ENCODE results near the gene CDH22. TPM values are rescaled to one million over a fixed set of nuclear protein-coding genes. Genes with fewer than 3 reads are reported as not detected.

The CDH22 gene
- total and polyA plus RNA-seq, 2 donors from 2014 or later = 0.19 to 1.6 TPM

DNA sequence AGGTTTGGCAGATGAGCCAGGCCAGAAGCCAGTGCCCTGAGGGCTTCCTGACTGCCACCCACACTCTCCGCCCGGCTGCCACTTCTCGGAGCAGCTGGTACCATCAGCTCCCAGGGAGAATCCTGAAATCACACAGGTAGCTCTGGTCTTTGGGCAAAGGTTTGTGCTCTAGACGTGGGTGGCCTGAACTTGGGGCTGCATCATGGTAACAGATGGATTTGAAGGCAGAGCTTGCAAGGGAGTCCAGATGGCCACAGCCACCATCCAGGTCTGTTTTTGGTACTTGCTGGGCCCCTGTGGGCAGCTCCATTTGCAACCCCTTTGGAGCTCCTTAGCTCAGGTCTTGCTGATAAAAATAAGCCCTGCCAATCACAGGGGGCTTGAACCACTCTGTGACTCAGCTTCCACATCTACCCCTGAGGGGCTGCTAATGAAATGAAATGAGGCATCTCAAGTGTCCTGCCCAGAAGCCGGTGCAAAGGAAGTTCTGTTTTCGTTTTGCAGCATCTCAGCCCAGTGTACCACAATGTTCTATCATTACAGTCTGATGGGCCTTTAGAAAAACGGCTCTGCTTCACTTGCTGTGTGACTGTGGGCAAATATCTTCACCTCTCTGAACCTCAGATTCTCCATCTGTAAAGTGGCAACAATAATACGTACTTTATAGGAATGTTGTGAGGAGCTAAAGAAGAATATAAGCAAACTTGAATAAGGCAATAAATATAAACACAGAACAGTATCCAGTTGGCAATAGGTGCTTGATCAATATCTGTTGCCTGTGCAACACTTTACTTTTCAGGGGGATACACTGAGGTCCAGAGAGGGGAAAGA, 25.1 kb upstream of the CDH22 start:
- H3K27ac ChIP-seq (ENCODE audit: low read depth in 2 of 2, low read length in 2 of 2) = no peak overlapping the region
- TF ChIP-seq, protein P1, sequence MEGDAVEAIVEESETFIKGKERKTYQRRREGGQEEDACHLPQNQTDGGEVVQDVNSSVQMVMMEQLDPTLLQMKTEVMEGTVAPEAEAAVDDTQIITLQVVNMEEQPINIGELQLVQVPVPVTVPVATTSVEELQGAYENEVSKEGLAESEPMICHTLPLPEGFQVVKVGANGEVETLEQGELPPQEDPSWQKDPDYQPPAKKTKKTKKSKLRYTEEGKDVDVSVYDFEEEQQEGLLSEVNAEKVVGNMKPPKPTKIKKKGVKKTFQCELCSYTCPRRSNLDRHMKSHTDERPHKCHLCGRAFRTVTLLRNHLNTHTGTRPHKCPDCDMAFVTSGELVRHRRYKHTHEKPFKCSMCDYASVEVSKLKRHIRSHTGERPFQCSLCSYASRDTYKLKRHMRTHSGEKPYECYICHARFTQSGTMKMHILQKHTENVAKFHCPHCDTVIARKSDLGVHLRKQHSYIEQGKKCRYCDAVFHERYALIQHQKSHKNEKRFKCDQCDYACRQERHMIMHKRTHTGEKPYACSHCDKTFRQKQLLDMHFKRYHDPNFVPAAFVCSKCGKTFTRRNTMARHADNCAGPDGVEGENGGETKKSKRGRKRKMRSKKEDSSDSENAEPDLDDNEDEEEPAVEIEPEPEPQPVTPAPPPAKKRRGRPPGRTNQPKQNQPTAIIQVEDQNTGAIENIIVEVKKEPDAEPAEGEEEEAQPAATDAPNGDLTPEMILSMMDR (IDR thresholded peaks at IDR 0.05; ENCODE audit: borderline replicate concordance, extremely low read depth, insufficient read depth) = no peak
- no peak overlapping the region for H3K4me3 ChIP-seq (ENCODE audit: low read length in 3 of 3)
- H3K27me3 ChIP-seq (ENCODE audit: control insufficient read depth, insufficient read depth, low read length) = peaks cover 2% of the 10 kb centered on the region
- intact Hi-C loops (cut with DNase I) = no loop called here
- FAIRE-seq (no peak), DNase-seq (no peak)
- H3K9me3 ChIP-seq (ENCODE audit: control insufficient read depth in 2 of 3, insufficient read depth in 1 of 3, low read length in 3 of 3) = no peaks in the 10 kb centered on the region
- H3K36me3 ChIP-seq (ENCODE audit: control insufficient read depth in 2 of 3, insufficient read depth in 3 of 3, low read length in 3 of 3) = no peaks in the 10 kb centered on the region
- H3K9ac ChIP-seq (ENCODE audit: low read length in 3 of 3) = no peak overlapping the region
- peaks cover 0 to 2% (median 0%) of the 10 kb centered on the region in 3 donors for H3K4me1 ChIP-seq (ENCODE audit: control insufficient read depth in 2 of 3, insufficient read depth in 2 of 3, low read depth in 1 of 3, low read length in 3 of 3)

DNA sequence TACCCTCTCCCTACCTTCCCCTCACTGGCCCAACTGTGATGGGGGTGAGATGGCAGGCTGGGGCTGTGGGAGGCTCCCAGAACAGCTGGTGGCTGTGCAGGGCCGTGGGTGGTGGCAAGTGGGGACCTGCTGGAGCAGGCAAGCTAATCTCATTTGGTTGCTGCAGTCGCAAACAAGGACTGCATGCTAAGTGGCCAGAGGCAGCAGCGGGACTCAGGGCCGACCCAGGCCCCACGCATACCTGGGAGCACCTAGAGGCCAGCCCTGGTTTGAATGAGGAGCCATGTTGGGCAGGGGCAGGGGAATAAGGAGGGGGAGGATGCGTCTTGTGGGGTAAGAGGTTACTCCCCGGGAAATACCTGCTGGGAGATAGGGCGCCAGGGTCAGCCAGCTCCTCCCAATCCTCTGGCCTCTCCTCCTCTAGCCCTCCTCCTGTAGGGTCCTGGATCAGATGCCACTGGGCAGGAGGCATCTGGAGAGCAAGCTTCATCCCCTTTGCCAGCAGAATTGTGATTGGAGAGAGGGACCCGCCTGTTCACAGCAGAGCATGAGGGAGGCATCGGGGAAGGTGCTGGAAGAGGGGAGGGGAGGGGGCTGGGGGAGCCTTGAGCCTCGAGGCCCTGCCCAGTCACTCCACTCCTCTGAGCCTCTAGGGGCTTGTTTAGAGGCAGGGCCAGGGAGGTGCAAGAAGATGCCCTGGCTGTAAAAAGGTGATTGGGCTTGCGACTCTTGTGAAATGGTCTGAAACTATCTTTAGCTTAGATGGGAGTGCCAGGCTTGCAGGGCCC, 24.3 kb upstream of the CDH22 start:
- intact Hi-C loops (cut with DNase I) = no loop called here
- TF ChIP-seq, protein P1 (IDR thresholded peaks at IDR 0.05; ENCODE audit: borderline replicate concordance, extremely low read depth, insufficient read depth) = no peak
- Histone ChIP-seq H3K9me3 (ENCODE audit: control insufficient read depth in 2 of 3, insufficient read depth in 1 of 3, low read length in 3 of 3) (no peaks in the 10 kb centered on the region), H3K4me1 (ENCODE audit: control insufficient read depth in 2 of 3, insufficient read depth in 2 of 3, low read depth in 1 of 3, low read length in 3 of 3) (peaks cover 0 to 2% (median 0%) of the 10 kb centered on the region in 3 donors), H3K27me3 (ENCODE audit: control insufficient read depth, insufficient read depth, low read length) (peaks cover 2% of the 10 kb centered on the region), H3K9ac (ENCODE audit: low read length in 3 of 3) (no peak overlapping the region), H3K27ac (ENCODE audit: low read depth in 2 of 2, low read length in 2 of 2) (no peak overlapping the region), H3K36me3 (ENCODE audit: control insufficient read depth in 2 of 3, insufficient read depth in 3 of 3, low read length in 3 of 3) (no peaks in the 10 kb centered on the region), H3K4me3 (ENCODE audit: low read length in 3 of 3) (no peak overlapping the region)
- FAIRE-seq = no peak
- no peak for DNase-seq

- Histone ChIP-seq H3K36me3 (ENCODE audit: control insufficient read depth in 2 of 3, insufficient read depth in 3 of 3, low read length in 3 of 3) (no peaks in the 10 kb centered on the region), H3K9ac (ENCODE audit: low read length in 3 of 3) (no peak overlapping the region), H3K9me3 (ENCODE audit: control insufficient read depth in 2 of 3, insufficient read depth in 1 of 3, low read length in 3 of 3) (no peaks in the 10 kb centered on the region), H3K27me3 (ENCODE audit: control insufficient read depth, insufficient read depth, low read length) (no peaks in the 10 kb centered on the region), H3K4me3 (ENCODE audit: low read length in 3 of 3) (no peak overlapping the region), H3K27ac (ENCODE audit: low read depth in 2 of 2, low read length in 2 of 2) (no peak overlapping the region), H3K4me1 (ENCODE audit: control insufficient read depth in 2 of 3, insufficient read depth in 2 of 3, low read depth in 1 of 3, low read length in 3 of 3) (peaks cover 0 to 2% (median 0%) of the 10 kb centered on the region in 3 donors)
- TF ChIP-seq, protein P1 (IDR thresholded peaks at IDR 0.05; ENCODE audit: borderline replicate concordance, extremely low read depth, insufficient read depth) = no peak
- FAIRE-seq (no peak), DNase-seq (no peak)
- intact Hi-C loops (cut with DNase I) = no loop called here
Observed at GRCh38 chr20:46331611-46332361, 23.5 kb upstream of the CDH22 start.
